Neutrophil (primary cell): ENCODE measurements around the gene KCNQ4.

Source experiments
- H3K27ac ChIP-seq: fragments of 200-600 bp; sonication (generic); 2 replicates; pipeline ENCODE4 v1.5.1; 2016; ENCODE audit warnings: mild to moderate bottlenecking, moderate library complexity
- H3K27me3 ChIP-seq: fragments of 200-600 bp; sonication (generic); 2 replicates; pipeline ENCODE4 v1.6.0; 2016; ENCODE audit warnings: mild to moderate bottlenecking
- H3K36me3 ChIP-seq: fragments of 200-600 bp; sonication (generic); 2 replicates; pipeline ENCODE4 v1.5.1; 2017
- H3K4me1 ChIP-seq, 2 experiments: fragments of 200-600 bp in 1 of 2; sonication (generic) in 1 of 2; 1 replicate in 1 of 2; 2 replicates in 1 of 2; pipeline versions ENCODE4 v1.5.1 to v1.6.1; 2013 to 2016; ENCODE audit warnings: low read depth in 1 of 2, low read length in 1 of 2, mild to moderate bottlenecking in 1 of 2, moderate library complexity in 1 of 2; ENCODE audit not compliant: control insufficient read depth in 1 of 2, insufficient read depth in 1 of 2
- H3K4me3 ChIP-seq, 2 experiments: fragments of 200-600 bp in 1 of 2; sonication (generic) in 1 of 2; 1 replicate in 1 of 2; 2 replicates in 1 of 2; pipeline ENCODE4 v1.5.1; 2013 to 2016; ENCODE audit warnings: low read depth in 1 of 2, low read length in 1 of 2, mild to moderate bottlenecking in 1 of 2, moderate library complexity in 1 of 2
- H3K9me3 ChIP-seq: fragments of 200-600 bp; sonication (generic); 2 replicates; pipeline ENCODE4 v1.5.1; 2016
- TF ChIP-seq, protein P1 (sequence below): fragments of 200-600 bp; sonication (generic); IDR thresholded peaks from 2 replicates; pipeline ENCODE4 v1.5.1; 2016; ENCODE audit warnings: antibody characterized with exemption

KCNQ4 gene

DNA sequence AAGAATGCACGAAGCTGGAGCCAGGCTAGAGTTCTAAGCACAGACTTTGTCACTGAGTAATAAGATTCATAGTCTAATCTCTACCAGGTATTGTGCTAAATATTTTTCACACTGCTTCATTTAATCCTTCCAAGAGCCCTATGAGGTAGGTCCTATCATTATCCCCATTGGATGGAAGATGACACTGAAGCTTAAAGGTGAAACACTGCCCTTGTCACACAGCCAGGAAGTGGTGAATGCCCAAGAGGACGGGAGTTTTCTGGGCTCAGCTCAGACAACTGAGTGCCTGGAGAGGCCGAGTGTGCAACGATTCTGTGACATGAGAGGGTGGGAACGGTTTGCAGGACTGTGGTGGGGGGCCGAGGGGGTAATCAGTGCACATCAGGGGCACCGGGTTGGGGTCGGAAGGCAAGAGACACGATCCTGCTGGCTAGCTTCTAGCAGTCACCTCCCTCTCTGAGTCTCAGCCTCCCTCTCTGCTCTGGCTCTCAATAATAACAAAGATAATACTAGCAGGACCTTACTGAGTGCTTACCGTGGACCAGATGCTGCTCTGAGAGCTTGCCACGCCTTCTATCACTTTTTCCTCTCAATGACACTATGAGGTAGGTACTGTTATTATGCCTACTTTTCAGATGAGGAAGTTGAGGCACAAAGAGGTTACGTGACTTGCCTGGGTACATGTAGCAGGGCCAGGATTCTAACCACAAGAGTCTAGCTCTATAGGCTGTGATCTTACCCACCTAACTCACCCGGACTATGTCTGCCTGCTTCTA is 12.4 kb downstream of the KCNQ4 start:
- Histone ChIP-seq H3K4me1 (peaks cover 9 to 10% of the 10 kb centered on the region in 2 experiments), H3K9me3 (no peaks in the 10 kb centered on the region), H3K36me3 (no peaks in the 10 kb centered on the region), H3K4me3 (no peak overlapping the region), H3K27ac (no peak overlapping the region), H3K27me3 (peaks cover 7% of the 10 kb centered on the region)
- TF ChIP-seq, protein P1, sequence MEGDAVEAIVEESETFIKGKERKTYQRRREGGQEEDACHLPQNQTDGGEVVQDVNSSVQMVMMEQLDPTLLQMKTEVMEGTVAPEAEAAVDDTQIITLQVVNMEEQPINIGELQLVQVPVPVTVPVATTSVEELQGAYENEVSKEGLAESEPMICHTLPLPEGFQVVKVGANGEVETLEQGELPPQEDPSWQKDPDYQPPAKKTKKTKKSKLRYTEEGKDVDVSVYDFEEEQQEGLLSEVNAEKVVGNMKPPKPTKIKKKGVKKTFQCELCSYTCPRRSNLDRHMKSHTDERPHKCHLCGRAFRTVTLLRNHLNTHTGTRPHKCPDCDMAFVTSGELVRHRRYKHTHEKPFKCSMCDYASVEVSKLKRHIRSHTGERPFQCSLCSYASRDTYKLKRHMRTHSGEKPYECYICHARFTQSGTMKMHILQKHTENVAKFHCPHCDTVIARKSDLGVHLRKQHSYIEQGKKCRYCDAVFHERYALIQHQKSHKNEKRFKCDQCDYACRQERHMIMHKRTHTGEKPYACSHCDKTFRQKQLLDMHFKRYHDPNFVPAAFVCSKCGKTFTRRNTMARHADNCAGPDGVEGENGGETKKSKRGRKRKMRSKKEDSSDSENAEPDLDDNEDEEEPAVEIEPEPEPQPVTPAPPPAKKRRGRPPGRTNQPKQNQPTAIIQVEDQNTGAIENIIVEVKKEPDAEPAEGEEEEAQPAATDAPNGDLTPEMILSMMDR, result no peak

DNA sequence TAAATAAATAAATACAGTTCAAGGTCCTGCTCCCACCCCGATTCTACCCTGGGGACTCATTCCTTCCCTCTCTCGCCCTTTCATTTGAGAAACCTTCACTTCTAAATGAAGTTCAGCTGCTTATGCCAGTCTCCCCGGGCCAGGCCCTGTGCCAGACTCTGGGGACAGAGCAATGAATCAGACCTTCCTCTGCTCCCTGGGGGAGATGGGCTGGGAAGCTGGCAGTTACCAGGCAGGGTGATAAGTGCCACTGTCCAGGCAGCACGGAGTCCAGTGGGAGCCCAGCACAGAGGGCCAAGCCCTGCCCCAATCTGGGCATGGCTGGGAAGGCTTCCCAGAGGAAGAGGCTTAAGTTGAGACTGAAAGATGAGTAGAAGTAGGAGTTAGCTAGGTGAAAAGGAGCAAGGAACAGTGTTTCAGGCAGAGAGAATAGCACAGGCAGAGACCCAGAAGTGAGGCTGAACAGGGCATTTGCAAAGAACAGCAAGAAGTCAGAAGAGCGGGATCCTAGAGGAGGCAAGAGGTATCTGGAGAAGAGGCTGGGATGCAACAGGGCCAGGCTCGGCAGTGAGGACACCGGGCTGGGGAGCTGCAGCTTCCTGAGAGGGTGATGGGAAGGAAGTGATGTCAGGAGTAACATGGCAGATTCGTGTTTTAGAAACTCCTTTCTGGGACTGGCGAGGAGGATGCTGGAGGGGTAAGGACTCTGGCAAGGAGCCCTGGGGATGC is 13.5 kb downstream of the KCNQ4 start:
- Histone ChIP-seq H3K4me1 (peaks cover 16 to 18% of the 10 kb centered on the region in 2 experiments), H3K27me3 (peaks cover 18% of the 10 kb centered on the region), H3K9me3 (no peaks in the 10 kb centered on the region), H3K4me3 (no peak overlapping the region), H3K27ac (no peak overlapping the region), H3K36me3 (no peaks in the 10 kb centered on the region)
- TF ChIP-seq, protein P1, result no peak

DNA sequence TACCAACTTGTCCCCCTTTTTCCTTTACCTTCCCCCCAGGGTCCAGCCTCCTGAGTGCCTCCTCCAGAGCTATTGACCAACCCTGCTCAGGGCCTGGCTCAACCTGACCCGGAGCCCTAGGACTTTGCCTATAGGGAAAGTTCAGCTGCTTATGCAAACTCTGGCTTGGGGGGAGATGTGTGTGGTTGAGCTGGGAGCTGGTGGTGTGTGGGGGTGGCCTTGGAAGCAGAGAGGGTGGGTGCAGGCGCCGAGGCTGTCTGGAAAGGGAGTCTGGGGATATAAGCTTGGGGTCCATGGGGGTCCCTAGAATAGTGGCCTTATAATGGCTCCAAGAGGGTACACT is 14.1 kb downstream of the KCNQ4 start:
- H3K27ac ChIP-seq, result no peak overlapping the region
- H3K27me3 ChIP-seq, result peaks cover 24% of the 10 kb centered on the region
- peaks cover 17 to 22% of the 10 kb centered on the region in 2 experiments for H3K4me1 ChIP-seq
- TF ChIP-seq, protein P1, result no peak
- no peaks in the 10 kb centered on the region for H3K9me3 ChIP-seq
- no peak overlapping the region for H3K4me3 ChIP-seq
- no peaks in the 10 kb centered on the region for H3K36me3 ChIP-seq

DNA sequence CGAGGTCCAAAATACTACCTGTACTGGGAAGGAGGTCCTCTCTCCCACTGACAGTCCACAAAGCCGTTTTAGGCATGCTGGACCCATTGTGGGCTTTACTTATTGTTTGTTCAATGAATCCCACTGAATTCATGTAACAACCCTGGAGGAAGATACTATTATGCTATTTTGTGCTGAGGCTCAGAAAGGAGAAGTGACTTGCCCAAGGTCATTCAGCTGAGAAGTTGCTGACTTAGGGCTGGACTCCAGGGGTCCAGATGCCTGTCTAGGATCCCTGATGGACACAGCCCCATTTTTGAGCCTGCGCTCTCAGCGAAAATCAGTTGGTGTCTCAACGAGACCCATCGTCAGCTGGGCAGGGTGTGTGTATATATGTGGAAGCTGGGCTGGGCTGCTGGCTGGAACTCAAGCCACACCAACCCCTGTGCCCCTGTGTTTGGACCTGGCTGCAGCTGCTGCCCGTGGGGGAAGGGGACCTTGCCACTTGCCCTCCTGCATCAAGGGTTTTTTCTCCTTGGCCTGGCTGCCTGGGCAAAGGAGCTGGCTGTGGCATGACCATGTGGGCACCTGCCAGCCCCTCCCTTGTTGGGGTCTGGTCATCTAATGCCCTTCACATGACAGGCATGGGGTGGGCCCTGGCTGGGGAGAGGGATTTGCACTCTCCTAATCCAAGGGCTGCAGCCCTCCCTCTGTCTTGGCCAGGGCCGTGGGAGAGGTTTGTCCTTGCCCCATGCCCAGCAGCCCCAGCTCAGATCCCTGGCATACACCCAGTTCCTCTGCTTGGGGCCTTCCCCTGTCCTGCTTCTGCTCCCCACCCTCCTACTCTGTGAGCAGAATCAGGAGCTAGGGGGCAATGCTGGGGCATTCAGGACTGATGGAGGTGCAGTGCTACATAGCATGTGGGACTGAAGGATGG is 15.0 kb downstream of the KCNQ4 start:
- H3K4me3 ChIP-seq, result no peak overlapping the region
- TF ChIP-seq, protein P1, result no peak
- H3K4me1 ChIP-seq, result peaks cover 17 to 22% of the 10 kb centered on the region in 2 experiments
- no peaks in the 10 kb centered on the region for H3K9me3 ChIP-seq
- no peaks in the 10 kb centered on the region for H3K36me3 ChIP-seq
- H3K27ac ChIP-seq, result no peak overlapping the region
- peaks cover 34% of the 10 kb centered on the region for H3K27me3 ChIP-seq

DNA sequence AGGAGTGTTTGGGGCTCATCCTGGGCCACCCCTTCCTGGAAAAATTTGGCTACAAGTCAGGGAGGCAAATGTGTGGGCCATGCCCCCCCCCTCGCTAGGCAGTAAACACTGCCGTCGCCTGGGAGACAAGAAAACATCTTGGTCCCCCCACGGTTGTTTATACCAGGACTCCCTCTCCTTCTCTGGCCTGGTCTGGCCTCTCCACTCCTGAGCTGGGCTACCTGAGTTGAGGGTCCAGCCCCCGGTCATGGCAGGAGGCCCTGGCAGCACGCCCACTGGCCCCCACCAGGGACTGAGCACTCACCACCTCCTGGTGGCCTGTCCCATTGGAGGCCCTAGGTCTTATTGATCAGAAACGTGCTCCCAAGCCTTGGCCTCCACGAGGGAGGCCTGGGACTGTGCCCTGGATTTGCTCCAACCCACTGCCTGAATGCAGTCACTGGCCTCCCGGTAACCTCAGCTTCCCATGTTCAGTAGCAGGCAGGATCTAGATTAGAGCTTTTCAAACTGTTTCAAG is 15.8 kb downstream of the KCNQ4 start:
- no peaks in the 10 kb centered on the region for H3K9me3 ChIP-seq
- no peak overlapping the region for H3K4me3 ChIP-seq
- TF ChIP-seq, protein P1, result no peak
- no peak overlapping the region for H3K27ac ChIP-seq
- peaks cover 41% of the 10 kb centered on the region for H3K27me3 ChIP-seq
- H3K4me1 ChIP-seq, result peaks cover 17 to 22% of the 10 kb centered on the region in 2 experiments
- no peaks in the 10 kb centered on the region for H3K36me3 ChIP-seq
